Measurements from ENCODE around the gene WDR53. TPM values are rescaled to one million over a fixed set of nuclear protein-coding genes. Genes with fewer than 3 reads are reported as not detected.
"Not testable (repeated sequence)": the region's sequence is repeated elsewhere in the genome, so short reads cannot be mapped to it uniquely, and the experiment has no call there.

The WDR53 gene
- total and polyA plus RNA-seq, 10 donors = 6.2 to 17.7 (median 13.3) TPM

DNA sequence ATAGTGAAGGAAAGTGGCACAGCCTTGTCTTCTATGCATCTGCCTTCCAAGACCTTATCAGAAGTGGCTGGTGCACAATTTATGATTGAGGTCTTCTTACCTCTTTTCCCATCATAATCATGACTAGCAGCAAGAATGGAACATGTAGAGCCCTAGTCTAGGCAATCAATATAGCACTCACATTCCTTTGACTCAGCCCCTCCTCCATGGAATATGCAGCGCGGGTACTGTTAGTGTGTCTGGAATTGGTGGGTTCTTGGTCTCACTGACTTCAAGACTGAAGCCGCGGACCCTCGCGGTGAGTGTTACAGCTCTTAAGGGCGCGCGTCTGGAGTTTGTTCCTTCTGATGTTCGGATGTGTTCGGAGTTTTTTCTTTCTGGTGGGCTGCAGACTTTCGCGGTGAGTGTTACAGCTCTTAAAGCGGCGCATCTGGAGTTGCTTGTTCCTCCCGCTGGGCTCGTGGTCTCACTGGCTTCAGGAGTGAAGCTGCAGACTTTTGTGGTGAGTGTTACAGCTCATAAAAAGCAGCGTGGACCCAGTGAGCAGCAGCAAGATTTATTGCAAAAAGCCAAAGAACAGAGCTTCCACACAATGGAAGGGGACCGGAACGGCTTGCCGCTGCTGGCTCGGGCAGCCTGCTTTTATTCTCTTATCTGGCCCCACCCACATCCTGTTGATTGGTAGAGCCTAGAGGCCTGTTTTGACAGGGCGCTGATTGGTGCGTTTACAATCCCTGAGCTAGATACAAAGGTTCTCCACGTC, 29.8 kb upstream of the WDR53 start:
- Histone ChIP-seq H3K27me3 (replicated peaks in 1 of 7) (peaks cover 0 to 28% (median 5%) of the 10 kb centered on the region in 7 donors), H3K4me3 (peak overlapping the region in 6 of 8 donors; percentile 6 to 64 (median 17)), H3K4me1 (peaks cover 0 to 15% (median 0%) of the 10 kb centered on the region in 6 donors)
- 21 to 52% (median 24%) methylated on average over 25 of the region's 25 CpGs for WGBS, 5 donors
- DNase-seq; intact Hi-C loops (cut with DNase I; ENCODE audit: low total_unique reads); H3K27ac ChIP-seq; H3K36me3 ChIP-seq; H3K9me3 ChIP-seq: not testable (repeated sequence)
- TF ChIP-seq POLR2AphosphoS5 (IDR thresholded peaks at IDR 0.05) = peak in 2 of 3 donors; percentile 64 to 85

DNA sequence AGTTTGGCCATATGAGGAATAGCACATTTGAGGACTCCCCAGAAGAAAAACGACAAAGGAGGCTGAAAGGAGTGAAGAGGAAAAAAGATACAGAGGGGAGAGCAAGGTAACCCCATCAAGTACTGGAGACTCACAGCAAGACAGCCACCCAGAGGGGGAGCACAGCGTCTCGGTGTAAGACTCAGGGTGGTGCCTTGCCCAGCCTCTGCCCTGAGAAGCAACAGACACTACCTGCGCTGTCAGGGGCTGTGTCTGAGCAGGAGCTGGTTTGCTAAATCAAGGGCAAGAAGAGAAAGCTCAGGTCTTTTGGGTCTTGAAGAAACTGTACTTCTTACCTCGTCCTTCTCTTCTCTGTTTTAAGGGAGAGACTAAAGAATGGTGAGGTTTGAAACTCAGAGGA, 28.0 kb upstream of the WDR53 start:
- intact Hi-C loops (cut with DNase I; ENCODE audit: low total_unique reads) = no loop called here
- TF ChIP-seq POLR2A (IDR thresholded peaks at IDR 0.05) = no peak
- TF ChIP-seq, protein P1, sequence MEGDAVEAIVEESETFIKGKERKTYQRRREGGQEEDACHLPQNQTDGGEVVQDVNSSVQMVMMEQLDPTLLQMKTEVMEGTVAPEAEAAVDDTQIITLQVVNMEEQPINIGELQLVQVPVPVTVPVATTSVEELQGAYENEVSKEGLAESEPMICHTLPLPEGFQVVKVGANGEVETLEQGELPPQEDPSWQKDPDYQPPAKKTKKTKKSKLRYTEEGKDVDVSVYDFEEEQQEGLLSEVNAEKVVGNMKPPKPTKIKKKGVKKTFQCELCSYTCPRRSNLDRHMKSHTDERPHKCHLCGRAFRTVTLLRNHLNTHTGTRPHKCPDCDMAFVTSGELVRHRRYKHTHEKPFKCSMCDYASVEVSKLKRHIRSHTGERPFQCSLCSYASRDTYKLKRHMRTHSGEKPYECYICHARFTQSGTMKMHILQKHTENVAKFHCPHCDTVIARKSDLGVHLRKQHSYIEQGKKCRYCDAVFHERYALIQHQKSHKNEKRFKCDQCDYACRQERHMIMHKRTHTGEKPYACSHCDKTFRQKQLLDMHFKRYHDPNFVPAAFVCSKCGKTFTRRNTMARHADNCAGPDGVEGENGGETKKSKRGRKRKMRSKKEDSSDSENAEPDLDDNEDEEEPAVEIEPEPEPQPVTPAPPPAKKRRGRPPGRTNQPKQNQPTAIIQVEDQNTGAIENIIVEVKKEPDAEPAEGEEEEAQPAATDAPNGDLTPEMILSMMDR (IDR thresholded peaks at IDR 0.05 in 8 of 11, conservative IDR thresholded peaks at IDR 0.05 in 3 of 11) = no peak
- no peak for TF ChIP-seq POLR2AphosphoS5 (IDR thresholded peaks at IDR 0.05)
- 60 to 70% (median 66%) methylated on average over 5 of the region's 5 CpGs for WGBS, 5 donors
- DNase-seq = no peak
- H3K9me3 ChIP-seq = no peaks in the 10 kb centered on the region
- no peak overlapping the region for H3K4me3 ChIP-seq
- peaks cover 0 to 9% (median 0%) of the 10 kb centered on the region in 6 donors for H3K4me1 ChIP-seq
- no peaks in the 10 kb centered on the region for H3K36me3 ChIP-seq
- peaks cover 0 to 28% (median 5%) of the 10 kb centered on the region in 7 donors for H3K27me3 ChIP-seq (replicated peaks in 1 of 7)
- H3K27ac ChIP-seq = no peak overlapping the region

DNA sequence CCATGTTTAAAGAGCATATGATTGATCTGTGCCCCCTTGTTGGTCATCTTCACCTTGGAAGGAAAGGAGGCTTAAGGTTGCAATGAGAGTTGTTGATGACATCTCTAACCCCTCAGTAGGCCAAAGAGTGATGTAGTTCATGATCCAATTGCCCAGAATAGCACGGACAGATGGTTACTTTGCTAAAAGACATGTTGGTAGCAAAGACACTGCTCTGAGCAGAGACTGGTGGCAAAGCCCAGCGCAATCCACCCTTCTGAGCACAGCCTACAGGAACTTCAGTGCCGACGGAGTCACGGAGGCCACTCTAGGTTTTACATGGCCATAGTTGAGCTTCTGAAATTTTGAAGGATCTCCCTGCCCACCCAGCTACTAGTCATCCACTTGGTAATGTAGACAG, 21.9 kb upstream of the WDR53 start:
- Histone ChIP-seq H3K9me3 (no peaks in the 10 kb centered on the region), H3K27ac (no peak overlapping the region), H3K36me3 (peaks cover 0 to 35% (median 7%) of the 10 kb centered on the region in 6 donors), H3K4me3 (no peak overlapping the region), H3K27me3 (replicated peaks in 1 of 7) (peaks cover 0 to 7% (median 0%) of the 10 kb centered on the region in 7 donors), H3K4me1 (no peaks in the 10 kb centered on the region)
- no peak for DNase-seq
- 85 to 96% (median 88%) methylated on average over 4 to 5 of the region's 5 CpGs for WGBS, 5 donors
- intact Hi-C loops (cut with DNase I; ENCODE audit: low total_unique reads) = no loop called here
- TF ChIP-seq POLR2A (IDR thresholded peaks at IDR 0.05) (no peak), POLR2AphosphoS5 (IDR thresholded peaks at IDR 0.05) (no peak)
- TF ChIP-seq, protein P1 (IDR thresholded peaks at IDR 0.05 in 8 of 11, conservative IDR thresholded peaks at IDR 0.05 in 3 of 11) = no peak

DNA sequence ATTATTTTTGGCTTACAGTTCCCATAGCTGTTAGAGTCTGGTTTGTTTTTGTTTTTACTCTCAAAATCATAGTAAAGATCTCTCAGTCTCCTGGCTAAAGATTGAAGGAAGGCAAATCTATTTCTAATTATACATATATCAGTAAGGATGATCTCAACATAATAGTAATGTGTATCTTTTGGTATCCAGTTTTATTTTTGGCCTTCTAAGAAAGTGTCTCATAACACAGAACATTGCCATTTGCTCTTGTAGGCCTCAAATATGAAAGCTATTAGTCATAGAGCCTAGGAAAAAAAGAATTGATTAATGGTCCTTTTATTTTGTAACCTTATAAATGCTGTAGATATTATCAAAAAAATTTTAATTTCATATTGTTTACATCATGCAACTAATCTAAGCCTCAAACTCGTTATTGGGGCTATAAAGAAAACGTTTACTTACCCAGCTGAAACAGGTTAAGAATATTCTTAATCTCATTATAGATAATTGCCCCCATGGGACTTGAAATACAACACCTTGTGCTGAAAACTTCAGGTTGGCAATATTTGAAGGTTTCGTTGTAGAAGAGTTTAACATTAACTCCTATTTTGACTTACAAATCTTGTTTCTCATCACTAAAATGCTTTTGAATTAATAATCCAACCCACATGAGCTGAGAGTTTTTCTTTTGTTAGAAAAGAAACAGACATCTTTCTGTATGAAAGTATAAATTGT, 16.8 kb upstream of the WDR53 start:
- H3K36me3 ChIP-seq = peaks cover 4 to 85% (median 23%) of the 10 kb centered on the region in 6 donors
- H3K4me3 ChIP-seq = no peak overlapping the region
- H3K4me1 ChIP-seq = peaks cover 0 to 3% (median 0%) of the 10 kb centered on the region in 6 donors
- no peak overlapping the region for H3K27ac ChIP-seq
- H3K27me3 ChIP-seq (replicated peaks in 1 of 7) = no peaks in the 10 kb centered on the region
- no peak for TF ChIP-seq POLR2A (IDR thresholded peaks at IDR 0.05)
- TF ChIP-seq, protein P1 (IDR thresholded peaks at IDR 0.05 in 8 of 11, conservative IDR thresholded peaks at IDR 0.05 in 3 of 11) = no peak
- no peak for TF ChIP-seq POLR2AphosphoS5 (IDR thresholded peaks at IDR 0.05)
- intact Hi-C loops (cut with DNase I; ENCODE audit: low total_unique reads) = no loop called here
- no peaks in the 10 kb centered on the region for H3K9me3 ChIP-seq
- 82 to 93% (median 86%) methylated on average over 3 of the region's 3 CpGs for WGBS, 5 donors
- no peak for DNase-seq

Measured in spleen (tissue), 11 donors.